ENCODE data around the gene HDAC10. TPM values are rescaled to one million over a fixed set of nuclear protein-coding genes. Genes with fewer than 3 reads are reported as not detected.

HDAC10 gene
- total RNA-seq, 1 experiment from 2014 or later, result 52.9 TPM

- peaks cover 65% of the 10 kb centered on the region for H3K36me3 Mint-ChIP-seq (ENCODE audit: insufficient read depth, unreplicated experiment)
- intact Hi-C loops (cut with micrococcal nuclease; ENCODE audit: unreplicated experiment), result no loop called here
- H3K9me3 Mint-ChIP-seq (ENCODE audit: low read depth, unreplicated experiment), result no peaks in the 10 kb centered on the region
- H3K27ac Mint-ChIP-seq (ENCODE audit: unreplicated experiment), result no peak overlapping the region
- TSS peak; percentile 29 for BruUV-seq (replicated peaks)
- DNase-seq, result no peak
- TF ChIP-seq, protein P1, sequence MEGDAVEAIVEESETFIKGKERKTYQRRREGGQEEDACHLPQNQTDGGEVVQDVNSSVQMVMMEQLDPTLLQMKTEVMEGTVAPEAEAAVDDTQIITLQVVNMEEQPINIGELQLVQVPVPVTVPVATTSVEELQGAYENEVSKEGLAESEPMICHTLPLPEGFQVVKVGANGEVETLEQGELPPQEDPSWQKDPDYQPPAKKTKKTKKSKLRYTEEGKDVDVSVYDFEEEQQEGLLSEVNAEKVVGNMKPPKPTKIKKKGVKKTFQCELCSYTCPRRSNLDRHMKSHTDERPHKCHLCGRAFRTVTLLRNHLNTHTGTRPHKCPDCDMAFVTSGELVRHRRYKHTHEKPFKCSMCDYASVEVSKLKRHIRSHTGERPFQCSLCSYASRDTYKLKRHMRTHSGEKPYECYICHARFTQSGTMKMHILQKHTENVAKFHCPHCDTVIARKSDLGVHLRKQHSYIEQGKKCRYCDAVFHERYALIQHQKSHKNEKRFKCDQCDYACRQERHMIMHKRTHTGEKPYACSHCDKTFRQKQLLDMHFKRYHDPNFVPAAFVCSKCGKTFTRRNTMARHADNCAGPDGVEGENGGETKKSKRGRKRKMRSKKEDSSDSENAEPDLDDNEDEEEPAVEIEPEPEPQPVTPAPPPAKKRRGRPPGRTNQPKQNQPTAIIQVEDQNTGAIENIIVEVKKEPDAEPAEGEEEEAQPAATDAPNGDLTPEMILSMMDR (IDR thresholded peaks at IDR 0.05; ENCODE audit: unreplicated experiment), result no peak
- no peaks in the 10 kb centered on the region for H3K27me3 Mint-ChIP-seq (ENCODE audit: unreplicated experiment)
- CTCF ChIA-PET, result interaction anchor here (0.6 to 1.9 kb wide), 4 partner anchors 22 to 262 kb away, joined by 3 to 6 read pairs (median 4); no protein-coding TSS in a partner anchor
- H3K4me1 Mint-ChIP-seq (ENCODE audit: low read depth, unreplicated experiment), result no peaks in the 10 kb centered on the region
- H3K4me3 Mint-ChIP-seq (ENCODE audit: low read depth, unreplicated experiment), result peak overlapping the region; percentile 70
These were observed 863 bp downstream of the HDAC10 start for GRCh38 chr22:50250249-50250554.

DNA sequence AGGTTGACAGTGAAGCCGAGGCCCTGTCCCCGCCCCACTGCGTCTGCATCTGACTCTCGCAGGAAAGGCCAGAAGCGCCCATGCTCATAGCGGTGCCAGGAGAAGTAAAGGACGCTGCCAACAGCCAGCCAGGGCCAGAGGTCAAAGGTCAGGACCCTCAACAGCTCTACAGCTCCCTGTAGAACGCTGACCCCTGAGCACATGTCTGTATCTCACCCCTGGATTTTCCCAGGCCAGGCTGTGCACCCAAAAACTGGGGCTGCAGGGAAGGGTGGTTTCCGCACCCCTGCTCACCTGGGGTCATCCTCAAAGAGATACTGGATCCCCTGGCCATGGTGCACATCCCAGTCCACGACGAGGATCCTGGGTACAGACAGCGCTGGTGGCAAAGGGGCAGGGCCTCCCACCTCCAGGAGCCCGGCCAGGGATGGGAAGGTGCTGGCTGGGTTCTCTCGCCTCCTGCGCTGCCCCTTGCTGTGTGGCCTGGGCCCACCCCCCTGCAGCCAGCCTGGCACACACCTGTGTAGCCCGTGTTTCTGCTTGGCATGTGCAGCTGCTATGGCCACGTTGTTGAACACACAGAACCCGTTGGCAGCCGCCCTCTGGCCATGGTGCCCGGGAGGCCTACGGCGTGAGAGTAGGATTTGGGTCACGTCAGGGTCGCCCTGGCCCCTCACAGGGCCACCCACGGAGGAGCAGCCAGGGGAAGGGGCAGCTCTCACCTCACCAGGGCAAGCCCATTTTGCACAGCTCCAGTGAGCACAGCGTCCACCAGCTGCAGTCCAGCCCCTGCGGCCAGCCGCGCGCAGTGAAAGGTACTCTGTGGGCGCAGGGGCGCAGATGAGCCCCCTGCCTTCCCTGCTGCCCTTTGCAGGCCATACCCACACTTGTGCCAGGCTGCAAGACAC lies 1.5 kb downstream of the HDAC10 start:
- no peak for DNase-seq
- Mint-ChIP-seq H3K36me3 (ENCODE audit: insufficient read depth, unreplicated experiment) (peaks cover 69% of the 10 kb centered on the region), H3K9me3 (ENCODE audit: low read depth, unreplicated experiment) (no peaks in the 10 kb centered on the region), H3K27me3 (ENCODE audit: unreplicated experiment) (no peaks in the 10 kb centered on the region), H3K27ac (ENCODE audit: unreplicated experiment) (no peak overlapping the region), H3K4me3 (ENCODE audit: low read depth, unreplicated experiment) (peak overlapping the region; percentile 70), H3K4me1 (ENCODE audit: low read depth, unreplicated experiment) (no peaks in the 10 kb centered on the region)
- no TSS peak for BruUV-seq (replicated peaks)
- TF ChIP-seq, protein P1 (IDR thresholded peaks at IDR 0.05; ENCODE audit: unreplicated experiment), result no peak
- CTCF ChIA-PET, result interaction anchor here (0.6 to 1.0 kb wide), 2 partner anchors 22 to 263 kb away, joined by 4 to 6 read pairs; no protein-coding TSS in a partner anchor
- intact Hi-C loops (cut with micrococcal nuclease; ENCODE audit: unreplicated experiment), result no loop called here

GRCh38 chr22:50248196-50249081 lies 2.6 kb downstream of the HDAC10 start:
- Mint-ChIP-seq H3K4me3 (ENCODE audit: low read depth, unreplicated experiment) (peak overlapping the region; percentile 9), H3K9me3 (ENCODE audit: low read depth, unreplicated experiment) (no peaks in the 10 kb centered on the region), H3K36me3 (ENCODE audit: insufficient read depth, unreplicated experiment) (peaks cover 76% of the 10 kb centered on the region), H3K4me1 (ENCODE audit: low read depth, unreplicated experiment) (no peaks in the 10 kb centered on the region), H3K27me3 (ENCODE audit: unreplicated experiment) (no peaks in the 10 kb centered on the region), H3K27ac (ENCODE audit: unreplicated experiment) (no peak overlapping the region)
- CTCF ChIA-PET, result no interaction called here
- no peak for DNase-seq
- TF ChIP-seq, protein P1 (IDR thresholded peaks at IDR 0.05; ENCODE audit: unreplicated experiment), result no peak
- intact Hi-C loops (cut with micrococcal nuclease; ENCODE audit: unreplicated experiment), result no loop called here
- BruUV-seq (replicated peaks), result no TSS peak

DNA sequence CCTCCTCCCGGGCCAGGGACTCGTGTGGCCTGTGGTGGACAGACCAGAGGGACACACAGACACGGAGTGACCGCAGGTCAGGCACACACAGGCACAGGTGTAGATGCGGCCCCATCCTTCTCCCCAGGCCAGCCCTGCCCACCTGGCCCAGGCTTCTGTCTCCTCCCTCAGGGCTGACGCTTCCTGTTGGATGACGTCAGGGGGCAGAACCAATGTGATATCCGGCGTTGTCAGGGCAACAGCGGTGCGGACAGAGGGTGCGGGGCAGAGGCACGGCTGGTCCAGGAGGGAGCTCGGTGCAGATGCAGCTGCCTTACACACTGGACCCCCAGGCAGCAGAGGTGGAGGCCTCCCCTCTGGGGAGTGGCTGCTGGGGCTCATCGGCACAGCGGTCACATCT lies 3.3 kb downstream of the HDAC10 start:
- Mint-ChIP-seq H3K27me3 (ENCODE audit: unreplicated experiment) (no peaks in the 10 kb centered on the region), H3K9me3 (ENCODE audit: low read depth, unreplicated experiment) (no peaks in the 10 kb centered on the region), H3K27ac (ENCODE audit: unreplicated experiment) (no peak overlapping the region), H3K4me1 (ENCODE audit: low read depth, unreplicated experiment) (no peaks in the 10 kb centered on the region), H3K36me3 (ENCODE audit: insufficient read depth, unreplicated experiment) (peaks cover 83% of the 10 kb centered on the region), H3K4me3 (ENCODE audit: low read depth, unreplicated experiment) (peak overlapping the region; percentile 9)
- TF ChIP-seq, protein P1 (IDR thresholded peaks at IDR 0.05; ENCODE audit: unreplicated experiment), result no peak
- CTCF ChIA-PET, result no interaction called here
- intact Hi-C loops (cut with micrococcal nuclease; ENCODE audit: unreplicated experiment), result no loop called here
- no peak for DNase-seq
- BruUV-seq (replicated peaks), result no TSS peak
